GM13977 (cell line): Measurements from ENCODE around the gene RNU2-63P.
"Not testable (repeated sequence)": the region's sequence is repeated elsewhere in the genome, so short reads cannot be mapped to it uniquely, and the experiment has no call there.

Source experiments
- DNase-seq: peaks from one replicate; pipeline ENCODE4 v3.0.0; 2012; ENCODE audit warnings: low spot score
- in situ Hi-C: fragments of 300-500 bp; cut with MboI; formaldehyde crosslinking; loops from one replicate; pipeline ENCODE4 v1.12.0; 2022; ENCODE audit warnings: low sequenced_read_pairs, low pct_unique_long_range_greater_than_20kb, mixed read lengths, inconsistent platforms; ENCODE audit not compliant: unreplicated experiment
- TF ChIP-seq, protein P1 (sequence below): IDR thresholded peaks from 2 replicates; pipeline ENCODE4 v1.5.1; 2012; ENCODE audit warnings: mild to moderate bottlenecking, control low read depth; ENCODE audit not compliant: insufficient read depth; ENCODE audit errors: extremely low read depth, missing control alignments

Gene RNU2-63P

DNA sequence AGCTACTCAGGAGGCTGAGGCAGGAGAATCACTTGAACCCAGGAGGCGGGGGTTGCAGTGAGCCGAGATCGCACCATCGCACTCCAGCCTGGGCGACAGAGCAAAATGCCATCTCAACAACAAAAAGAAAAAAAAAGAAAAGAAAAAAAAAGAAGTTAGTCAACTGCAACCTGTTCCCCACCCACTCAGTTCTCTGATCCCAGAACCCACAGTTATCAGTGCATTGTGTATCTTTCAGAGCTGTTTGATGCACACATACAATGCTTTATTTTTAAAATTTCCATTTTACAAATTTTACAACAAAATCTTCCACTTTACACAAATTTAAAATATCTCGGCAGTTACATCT lies 14.0 kb downstream of the RNU2-63P start:
- in situ Hi-C loops, result no loop called here
- TF ChIP-seq, protein P1, sequence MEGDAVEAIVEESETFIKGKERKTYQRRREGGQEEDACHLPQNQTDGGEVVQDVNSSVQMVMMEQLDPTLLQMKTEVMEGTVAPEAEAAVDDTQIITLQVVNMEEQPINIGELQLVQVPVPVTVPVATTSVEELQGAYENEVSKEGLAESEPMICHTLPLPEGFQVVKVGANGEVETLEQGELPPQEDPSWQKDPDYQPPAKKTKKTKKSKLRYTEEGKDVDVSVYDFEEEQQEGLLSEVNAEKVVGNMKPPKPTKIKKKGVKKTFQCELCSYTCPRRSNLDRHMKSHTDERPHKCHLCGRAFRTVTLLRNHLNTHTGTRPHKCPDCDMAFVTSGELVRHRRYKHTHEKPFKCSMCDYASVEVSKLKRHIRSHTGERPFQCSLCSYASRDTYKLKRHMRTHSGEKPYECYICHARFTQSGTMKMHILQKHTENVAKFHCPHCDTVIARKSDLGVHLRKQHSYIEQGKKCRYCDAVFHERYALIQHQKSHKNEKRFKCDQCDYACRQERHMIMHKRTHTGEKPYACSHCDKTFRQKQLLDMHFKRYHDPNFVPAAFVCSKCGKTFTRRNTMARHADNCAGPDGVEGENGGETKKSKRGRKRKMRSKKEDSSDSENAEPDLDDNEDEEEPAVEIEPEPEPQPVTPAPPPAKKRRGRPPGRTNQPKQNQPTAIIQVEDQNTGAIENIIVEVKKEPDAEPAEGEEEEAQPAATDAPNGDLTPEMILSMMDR, result no peak

DNA sequence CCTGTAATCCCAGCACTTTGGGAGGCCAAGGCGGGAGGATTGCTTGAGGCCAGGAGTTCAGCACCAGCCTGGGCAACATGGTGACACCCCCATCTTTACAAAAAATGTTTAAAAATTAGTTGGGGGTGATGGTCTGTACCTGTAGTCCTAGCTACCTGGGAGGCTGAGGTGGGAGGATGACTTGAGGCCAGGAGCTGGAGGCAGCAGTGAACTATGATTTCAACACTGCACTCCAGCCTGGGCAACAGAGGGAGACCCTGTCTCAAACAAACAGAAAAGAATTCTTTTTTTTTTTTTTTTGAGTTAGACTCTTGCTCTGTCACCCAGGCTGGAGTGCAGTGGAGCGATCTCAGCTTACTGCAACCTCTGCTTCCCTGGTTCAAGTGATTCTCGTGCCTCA lies 15.9 kb downstream of the RNU2-63P start:
- in situ Hi-C loops, result not testable (repeated sequence)

More for the DNA sequence above, 14.0 kb downstream of the RNU2-63P start:
- no peak for DNase-seq

DNA sequence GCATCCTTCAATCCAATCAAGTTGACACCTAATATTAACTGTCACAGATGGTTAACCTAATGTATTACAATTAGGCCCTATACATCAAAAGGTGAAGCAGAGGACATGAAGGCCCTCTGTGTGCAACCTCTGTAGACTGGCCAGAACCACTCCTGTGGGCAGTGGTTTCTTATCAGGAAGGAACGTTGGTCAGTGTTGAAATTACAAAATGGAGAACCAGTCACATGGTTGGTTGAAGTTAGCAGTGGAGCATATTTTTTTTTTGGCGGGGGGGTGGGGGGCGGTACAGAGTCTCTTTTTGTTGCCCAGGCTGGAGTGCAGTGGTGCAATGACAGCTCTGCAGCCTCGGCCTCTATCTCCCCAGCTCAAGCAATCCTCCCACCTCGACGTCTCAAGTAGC lies 19.8 kb downstream of the RNU2-63P start:
- no peak for DNase-seq
- in situ Hi-C loops, result no loop called here
- TF ChIP-seq, protein P1, result no peak

More for the DNA sequence above, 15.9 kb downstream of the RNU2-63P start:
- DNase-seq, result not testable (repeated sequence)

DNA sequence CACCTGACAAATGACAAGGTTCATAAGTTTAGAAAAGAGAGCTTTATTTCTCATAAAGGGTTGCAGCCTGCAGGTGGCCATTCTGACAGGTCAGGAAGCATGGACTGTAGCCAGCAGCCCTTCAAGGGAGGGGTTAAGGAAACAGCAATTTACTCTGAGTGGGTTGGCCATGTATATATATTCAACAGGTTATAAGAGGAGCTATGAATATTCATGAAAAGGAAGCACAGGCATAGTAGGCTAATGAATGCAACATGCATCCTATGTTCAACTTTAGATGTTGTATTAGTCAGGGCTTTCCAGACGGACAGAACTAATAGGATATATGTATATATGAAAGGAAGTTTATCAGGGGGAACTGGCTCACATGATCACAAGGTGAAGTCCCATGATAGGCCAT lies 20.6 kb downstream of the RNU2-63P start:
- DNase-seq, result no peak
- in situ Hi-C loops, result no loop called here
- TF ChIP-seq, protein P1, result no peak

DNA sequence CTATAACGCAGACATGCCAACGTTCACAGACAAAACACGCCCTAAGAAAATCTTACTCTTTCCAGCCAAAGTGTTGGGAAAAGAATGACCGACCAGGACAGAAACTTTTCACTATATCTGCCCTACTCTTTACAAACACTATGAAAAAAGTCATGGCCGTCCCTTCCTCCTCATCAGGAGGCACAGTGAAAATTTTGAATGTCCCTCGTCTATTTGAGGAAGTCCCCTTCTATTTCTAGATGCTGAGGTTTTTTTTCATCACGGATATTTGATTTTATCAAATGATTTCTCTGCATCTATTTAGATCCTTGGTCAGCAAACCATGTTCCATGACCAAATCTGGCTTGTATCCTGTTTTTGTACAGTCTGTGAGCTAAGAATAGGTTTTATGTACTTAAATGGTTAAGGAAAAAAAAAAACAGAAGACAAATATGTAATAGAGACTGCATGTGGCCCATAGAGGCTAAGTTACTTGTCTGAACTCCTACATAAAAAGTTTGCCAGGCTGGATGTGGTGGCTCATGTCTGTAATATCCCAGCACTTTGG lies 22.0 kb downstream of the RNU2-63P start:
- DNase-seq, in situ Hi-C loops: not testable (repeated sequence)

DNA sequence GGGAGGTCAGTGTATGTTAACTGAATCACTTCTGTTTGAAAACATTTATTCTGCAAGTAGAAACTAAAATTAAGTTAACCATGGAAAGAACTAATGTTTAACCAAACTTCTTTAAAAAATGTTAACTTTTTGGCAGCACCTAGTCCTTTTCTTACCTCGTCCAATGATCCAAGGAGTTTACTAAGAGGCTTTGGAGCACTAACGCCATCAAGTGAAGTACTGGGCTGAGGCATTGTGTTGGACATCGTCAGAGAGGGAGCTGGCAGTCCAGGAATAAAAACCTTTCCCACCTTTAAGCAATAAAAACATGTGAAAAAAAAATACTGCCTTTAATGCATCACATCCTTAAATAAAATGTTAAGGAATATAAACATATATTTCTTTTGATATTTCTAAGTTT lies 23.8 kb downstream of the RNU2-63P start:
- in situ Hi-C loops, DNase-seq: not testable (repeated sequence)

DNA sequence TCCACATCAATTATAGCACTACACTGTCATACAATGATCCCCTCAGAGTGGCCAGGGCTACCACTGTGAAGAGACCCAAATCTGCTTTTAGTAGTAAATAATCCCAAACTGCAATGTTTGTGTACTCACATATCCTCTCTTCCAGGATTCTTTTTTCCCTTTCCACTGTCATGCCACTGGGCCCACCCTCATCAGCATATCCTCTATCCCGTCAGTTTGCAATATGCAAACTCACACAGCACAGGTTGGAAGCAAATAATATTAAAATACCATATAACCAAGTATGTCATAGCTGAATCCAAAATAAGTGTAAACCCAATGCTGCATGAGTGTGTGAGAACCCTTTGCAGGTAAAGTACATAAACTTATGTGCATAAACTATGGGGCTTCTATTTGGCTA lies 28.9 kb downstream of the RNU2-63P start:
- DNase-seq, in situ Hi-C loops: not testable (repeated sequence)

DNA sequence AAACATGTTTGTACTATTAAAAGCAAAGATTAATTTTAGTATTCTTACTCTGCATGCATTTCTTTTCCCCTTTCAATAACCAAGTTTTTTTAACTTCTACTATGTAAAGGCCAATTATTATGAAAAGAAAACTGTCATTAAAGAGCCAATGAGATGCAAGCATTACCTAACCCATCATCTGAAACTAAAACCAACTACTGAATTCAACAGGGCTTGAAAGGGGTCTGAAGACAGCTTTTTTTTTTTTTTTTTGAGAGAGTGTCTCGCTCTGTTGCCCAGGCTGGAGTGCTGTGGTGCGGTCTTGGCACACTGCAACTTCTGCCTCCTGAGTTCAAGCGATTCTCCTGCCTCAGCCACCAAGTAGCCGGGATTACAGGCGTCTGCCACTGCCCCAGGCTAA lies 30.4 kb downstream of the RNU2-63P start:
- in situ Hi-C loops, DNase-seq: not testable (repeated sequence)

DNA sequence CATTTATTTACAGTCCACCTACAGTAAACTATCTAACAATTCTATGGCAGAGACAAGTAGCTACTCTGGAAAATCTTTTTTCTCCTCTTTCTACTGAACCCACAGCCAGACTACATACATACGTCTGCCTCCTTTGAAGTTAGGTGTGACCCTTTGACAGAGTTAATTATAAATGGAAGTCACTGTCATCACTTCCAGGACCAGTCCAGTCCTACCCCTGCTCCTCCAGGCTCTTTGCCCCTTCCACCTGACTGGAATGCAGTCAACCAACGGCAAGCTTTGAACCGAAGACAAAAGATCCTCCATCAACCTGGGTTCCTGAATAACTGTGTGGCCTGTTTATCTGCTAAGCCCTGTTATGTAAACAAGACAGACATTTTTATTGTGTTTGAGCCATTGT lies 35.2 kb downstream of the RNU2-63P start:
- DNase-seq, in situ Hi-C loops: not testable (repeated sequence)

DNA sequence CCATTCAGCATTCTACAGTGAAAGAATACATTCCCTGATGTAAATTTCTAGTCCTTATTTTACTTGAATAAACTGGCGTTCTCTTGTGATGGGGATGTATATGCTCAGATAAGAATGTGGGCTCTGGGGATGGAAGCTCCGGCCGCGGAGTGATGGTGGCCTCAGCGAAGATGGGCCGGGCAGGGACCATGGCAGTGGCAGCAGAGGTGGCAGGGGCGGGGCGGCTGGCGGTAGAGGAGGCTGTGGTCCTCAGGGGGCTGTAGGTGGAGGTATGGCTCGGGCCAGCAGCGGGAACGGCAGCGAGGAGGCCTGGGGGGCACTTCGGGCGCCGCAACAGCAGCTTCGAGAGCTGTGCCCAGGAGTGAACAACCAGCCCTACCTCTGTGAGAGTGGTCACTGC lies 44.0 kb downstream of the RNU2-63P start:
- DNase-seq, in situ Hi-C loops: not testable (repeated sequence)
